Esophagus muscularis mucosa (tissue), 4 donors: ENCODE measurements around the gene PLA2G4B.

Experiments
- CTCF ChIP-seq, 3 experiments: fragments of 200-600 bp in 2 of 3; fragments of 450-650 bp in 1 of 3; sonication (generic) in 2 of 3; IDR thresholded peaks; one replicate each; pipeline ENCODE4 v1.5.1; 2017 to 2019; ENCODE audit warnings: antibody characterized with exemption in 3 of 3, mild to moderate bottlenecking in 2 of 3, moderate library complexity in 1 of 3
- EP300 ChIP-seq: sonication (generic); formaldehyde crosslinking; IDR thresholded peaks from one replicate; pipeline ENCODE4 v1.6.1; 2017; ENCODE audit warnings: antibody characterized with exemption
- POLR2A ChIP-seq: fragments of 450-650 bp; IDR thresholded peaks from one replicate; pipeline ENCODE4 v1.6.1; 2017; ENCODE audit warnings: antibody characterized with exemption, moderate library complexity, mild to moderate bottlenecking, low read depth
- POLR2AphosphoS5 ChIP-seq, 2 donors: sonication (generic); formaldehyde crosslinking; IDR thresholded peaks; one replicate each; pipeline ENCODE4 v1.6.1; 2017; ENCODE audit warnings: antibody characterized with exemption in 2 of 2

GRCh38 chr15:41789236-41789635 is 49.4 kb upstream of the PLA2G4B start:
- no peak for TF ChIP-seq CTCF (IDR thresholded peaks at IDR 0.05)
- no peak for TF ChIP-seq POLR2A
- TF ChIP-seq EP300, result no peak
- no peak for TF ChIP-seq POLR2AphosphoS5 (IDR thresholded peaks at IDR 0.05)
